Stomach smooth muscle (tissue), 2 donors: Measurements from ENCODE around the gene TRIO.

ENCODE experiments used
- H3K27ac ChIP-seq: one replicate; pipeline ENCODE4 v1.7.0; 2013; ENCODE audit warnings: mild to moderate bottlenecking, low read length, inconsistent platforms
- H3K27me3 ChIP-seq, 2 donors: one replicate each; pipeline ENCODE4 v1.7.0; 2013; ENCODE audit warnings: low read length in 2 of 2; ENCODE audit not compliant: insufficient read depth in 2 of 2, control insufficient read depth in 1 of 2
- H3K36me3 ChIP-seq, 2 donors: one replicate each; pipeline ENCODE4 v1.7.0; 2013; ENCODE audit warnings: low read length in 2 of 2; ENCODE audit not compliant: control insufficient read depth in 2 of 2, insufficient read depth in 2 of 2
- H3K4me1 ChIP-seq: one replicate; pipeline ENCODE4 v1.7.0; 2013; ENCODE audit warnings: low read length; ENCODE audit not compliant: control insufficient read depth, insufficient read depth
- H3K4me3 ChIP-seq, 2 donors: one replicate each; pipeline ENCODE4 v1.7.0; 2013; ENCODE audit warnings: low read length in 2 of 2
- H3K9ac ChIP-seq, 2 donors: one replicate each; pipeline ENCODE4 v1.7.0; 2013; ENCODE audit warnings: low read length in 2 of 2, mild to moderate bottlenecking in 1 of 2
- H3K9me3 ChIP-seq, 2 donors: one replicate each; pipeline ENCODE4 v1.7.0; 2013; ENCODE audit warnings: low read length in 2 of 2; ENCODE audit not compliant: control insufficient read depth in 2 of 2
- donor health status: healthy.
- donor health status: Pancreatic carcinoma.

TRIO gene

GRCh38 chr5:14187157-14187556 lies 44.0 kb downstream of the TRIO start:
- H3K4me1 ChIP-seq, result peaks cover 48% of the 10 kb centered on the region
- H3K36me3 ChIP-seq, result no peaks in the 10 kb centered on the region
- peak overlapping the region in 1 of 2 donors; percentile 30 for H3K9ac ChIP-seq
- H3K4me3 ChIP-seq, result peak overlapping the region in 1 of 2 donors; percentile 8
- H3K9me3 ChIP-seq, result no peaks in the 10 kb centered on the region
- peak overlapping the region; percentile 98 for H3K27ac ChIP-seq
- H3K27me3 ChIP-seq, result no peaks in the 10 kb centered on the region

GRCh38 chr5:14187660-14188059 lies 44.5 kb downstream of the TRIO start:
- H3K9ac ChIP-seq, result peak overlapping the region in 1 of 2 donors; percentile 1
- H3K9me3 ChIP-seq, result no peaks in the 10 kb centered on the region
- H3K27ac ChIP-seq, result peak overlapping the region; percentile 98
- H3K36me3 ChIP-seq, result no peaks in the 10 kb centered on the region
- H3K4me1 ChIP-seq, result peaks cover 46% of the 10 kb centered on the region
- no peak overlapping the region for H3K4me3 ChIP-seq
- no peaks in the 10 kb centered on the region for H3K27me3 ChIP-seq

GRCh38 chr5:14188778-14189177 lies 45.6 kb downstream of the TRIO start:
- peaks cover 40% of the 10 kb centered on the region for H3K4me1 ChIP-seq
- no peaks in the 10 kb centered on the region for H3K9me3 ChIP-seq
- no peak overlapping the region for H3K4me3 ChIP-seq
- H3K27ac ChIP-seq, result no peak overlapping the region
- no peaks in the 10 kb centered on the region for H3K27me3 ChIP-seq
- H3K9ac ChIP-seq, result no peak overlapping the region
- H3K36me3 ChIP-seq, result no peaks in the 10 kb centered on the region

- Histone ChIP-seq H3K27me3 (no peaks in the 10 kb centered on the region), H3K27ac (peak overlapping the region; percentile 81), H3K36me3 (no peaks in the 10 kb centered on the region), H3K4me1 (peaks cover 33% of the 10 kb centered on the region), H3K9me3 (no peaks in the 10 kb centered on the region), H3K9ac (peak overlapping the region; percentile 7 to 68), H3K4me3 (peak overlapping the region; percentile 40 to 44)
Observed at GRCh38 chr5:14189680-14190079, 46.5 kb downstream of the TRIO start.

- Histone ChIP-seq H3K9ac (peak overlapping the region; percentile 7 to 68), H3K4me3 (peak overlapping the region; percentile 40 to 44), H3K27me3 (no peaks in the 10 kb centered on the region), H3K9me3 (no peaks in the 10 kb centered on the region), H3K27ac (peak overlapping the region; percentile 81), H3K4me1 (peaks cover 29% of the 10 kb centered on the region), H3K36me3 (no peaks in the 10 kb centered on the region)
Observed at GRCh38 chr5:14190194-14191164, 47.3 kb downstream of the TRIO start.

GRCh38 chr5:14191325-14191724 lies 48.2 kb downstream of the TRIO start:
- Histone ChIP-seq H3K27ac (peak overlapping the region; percentile 81), H3K4me3 (no peak overlapping the region), H3K27me3 (no peaks in the 10 kb centered on the region), H3K9me3 (no peaks in the 10 kb centered on the region), H3K36me3 (no peaks in the 10 kb centered on the region), H3K9ac (peak overlapping the region in 1 of 2 donors; percentile 67), H3K4me1 (peaks cover 22% of the 10 kb centered on the region)

GRCh38 chr5:14193496-14193895 lies 50.4 kb downstream of the TRIO start:
- Histone ChIP-seq H3K4me1 (peaks cover 15% of the 10 kb centered on the region), H3K27me3 (no peaks in the 10 kb centered on the region)

GRCh38 chr5:14195588-14195987 lies 52.4 kb downstream of the TRIO start:
- Histone ChIP-seq H3K9me3 (no peaks in the 10 kb centered on the region), H3K9ac (no peak overlapping the region), H3K4me1 (peaks cover 29% of the 10 kb centered on the region), H3K27me3 (no peaks in the 10 kb centered on the region), H3K4me3 (no peak overlapping the region), H3K27ac (no peak overlapping the region), H3K36me3 (no peaks in the 10 kb centered on the region)

More at GRCh38 chr5:14193496-14193895, 50.4 kb downstream of the TRIO start:
- H3K9me3 ChIP-seq, result no peaks in the 10 kb centered on the region
- H3K27ac ChIP-seq, result no peak overlapping the region
- H3K4me3 ChIP-seq, result no peak overlapping the region
- no peaks in the 10 kb centered on the region for H3K36me3 ChIP-seq
- H3K9ac ChIP-seq, result no peak overlapping the region

GRCh38 chr5:14197056-14197455 lies 53.9 kb downstream of the TRIO start:
- no peaks in the 10 kb centered on the region for H3K9me3 ChIP-seq
- peaks cover 19% of the 10 kb centered on the region for H3K4me1 ChIP-seq
- no peaks in the 10 kb centered on the region for H3K27me3 ChIP-seq
- H3K36me3 ChIP-seq, result no peaks in the 10 kb centered on the region
- H3K9ac ChIP-seq, result no peak overlapping the region
- no peak overlapping the region for H3K27ac ChIP-seq
- no peak overlapping the region for H3K4me3 ChIP-seq

GRCh38 chr5:14199902-14200301 lies 56.8 kb downstream of the TRIO start:
- no peaks in the 10 kb centered on the region for H3K27me3 ChIP-seq
- no peaks in the 10 kb centered on the region for H3K9me3 ChIP-seq
- H3K36me3 ChIP-seq, result no peaks in the 10 kb centered on the region
- H3K9ac ChIP-seq, result no peak overlapping the region
- peak overlapping the region; percentile 41 for H3K27ac ChIP-seq
- H3K4me1 ChIP-seq, result peaks cover 35% of the 10 kb centered on the region
- peak overlapping the region in 1 of 2 donors; percentile 22 for H3K4me3 ChIP-seq
